PFSK-1 (cell line): Measurements from ENCODE around the gene COG1.

ENCODE experiments used
- FOXP2 ChIP-seq: optimal IDR thresholded peaks from 2 replicates; pipeline ENCODE3; 2011; ENCODE audit warnings: borderline replicate concordance, control low read depth, inconsistent platforms; ENCODE audit not compliant: insufficient read depth; ENCODE audit errors: extremely low read length, extremely low read depth
- POLR2AphosphoS5 ChIP-seq: IDR thresholded peaks from 2 replicates; pipeline ENCODE4 v1.6.1; 2012; ENCODE audit warnings: low read depth, mild to moderate bottlenecking, control low read depth, low read length, moderate library complexity
- SIN3A ChIP-seq: IDR thresholded peaks from 2 replicates; pipeline ENCODE4 v1.6.1; 2012; ENCODE audit warnings: mild to moderate bottlenecking, low read length, moderate library complexity, borderline replicate concordance; ENCODE audit not compliant: insufficient read depth
- TAF1 ChIP-seq: IDR thresholded peaks from 2 replicates; pipeline ENCODE4 v1.6.1; 2012; ENCODE audit warnings: low read length, control low read depth, borderline replicate concordance; ENCODE audit not compliant: insufficient read depth
- TF ChIP-seq, protein P1 (sequence below), 2 experiments: IDR thresholded peaks; 2 replicates each; pipeline versions ENCODE4 v1.6.1 to v1.8.0; 2011 to 2012; ENCODE audit warnings: low read depth in 2 of 2, low read length in 2 of 2, control low read depth in 1 of 2, inconsistent platforms in 1 of 2, mild to moderate bottlenecking in 1 of 2, moderate library complexity in 1 of 2; ENCODE audit not compliant: insufficient read depth in 1 of 2

COG1 gene

DNA sequence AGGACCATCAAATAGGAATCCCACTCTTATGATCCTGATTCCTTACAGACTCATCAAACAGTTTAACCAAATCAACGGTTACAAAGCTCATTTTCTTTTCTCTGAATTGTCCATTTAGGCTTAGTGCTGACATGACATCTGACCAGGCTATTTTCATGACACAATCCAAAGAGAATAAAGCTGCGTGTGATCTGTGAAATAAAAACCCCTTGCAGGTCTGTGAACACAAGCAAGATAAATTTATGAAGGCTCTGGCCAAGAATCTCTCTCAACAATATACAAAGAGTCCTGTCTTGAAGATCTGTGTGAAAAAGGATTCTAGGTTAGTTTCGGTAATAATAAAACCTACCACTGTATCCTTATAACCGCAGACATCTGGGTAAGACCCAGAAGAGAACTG, 22.0 kb downstream of the COG1 start:
- TF ChIP-seq, protein P1, sequence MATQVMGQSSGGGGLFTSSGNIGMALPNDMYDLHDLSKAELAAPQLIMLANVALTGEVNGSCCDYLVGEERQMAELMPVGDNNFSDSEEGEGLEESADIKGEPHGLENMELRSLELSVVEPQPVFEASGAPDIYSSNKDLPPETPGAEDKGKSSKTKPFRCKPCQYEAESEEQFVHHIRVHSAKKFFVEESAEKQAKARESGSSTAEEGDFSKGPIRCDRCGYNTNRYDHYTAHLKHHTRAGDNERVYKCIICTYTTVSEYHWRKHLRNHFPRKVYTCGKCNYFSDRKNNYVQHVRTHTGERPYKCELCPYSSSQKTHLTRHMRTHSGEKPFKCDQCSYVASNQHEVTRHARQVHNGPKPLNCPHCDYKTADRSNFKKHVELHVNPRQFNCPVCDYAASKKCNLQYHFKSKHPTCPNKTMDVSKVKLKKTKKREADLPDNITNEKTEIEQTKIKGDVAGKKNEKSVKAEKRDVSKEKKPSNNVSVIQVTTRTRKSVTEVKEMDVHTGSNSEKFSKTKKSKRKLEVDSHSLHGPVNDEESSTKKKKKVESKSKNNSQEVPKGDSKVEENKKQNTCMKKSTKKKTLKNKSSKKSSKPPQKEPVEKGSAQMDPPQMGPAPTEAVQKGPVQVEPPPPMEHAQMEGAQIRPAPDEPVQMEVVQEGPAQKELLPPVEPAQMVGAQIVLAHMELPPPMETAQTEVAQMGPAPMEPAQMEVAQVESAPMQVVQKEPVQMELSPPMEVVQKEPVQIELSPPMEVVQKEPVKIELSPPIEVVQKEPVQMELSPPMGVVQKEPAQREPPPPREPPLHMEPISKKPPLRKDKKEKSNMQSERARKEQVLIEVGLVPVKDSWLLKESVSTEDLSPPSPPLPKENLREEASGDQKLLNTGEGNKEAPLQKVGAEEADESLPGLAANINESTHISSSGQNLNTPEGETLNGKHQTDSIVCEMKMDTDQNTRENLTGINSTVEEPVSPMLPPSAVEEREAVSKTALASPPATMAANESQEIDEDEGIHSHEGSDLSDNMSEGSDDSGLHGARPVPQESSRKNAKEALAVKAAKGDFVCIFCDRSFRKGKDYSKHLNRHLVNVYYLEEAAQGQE (IDR thresholded peaks at IDR 0.05; ENCODE audit: insufficient read depth in 1 of 2, low read depth in 2 of 2, low read length in 2 of 2) = no peak
- no peak for TF ChIP-seq SIN3A
- no peak for TF ChIP-seq FOXP2
- no peak for TF ChIP-seq POLR2AphosphoS5
- no peak for TF ChIP-seq TAF1

DNA sequence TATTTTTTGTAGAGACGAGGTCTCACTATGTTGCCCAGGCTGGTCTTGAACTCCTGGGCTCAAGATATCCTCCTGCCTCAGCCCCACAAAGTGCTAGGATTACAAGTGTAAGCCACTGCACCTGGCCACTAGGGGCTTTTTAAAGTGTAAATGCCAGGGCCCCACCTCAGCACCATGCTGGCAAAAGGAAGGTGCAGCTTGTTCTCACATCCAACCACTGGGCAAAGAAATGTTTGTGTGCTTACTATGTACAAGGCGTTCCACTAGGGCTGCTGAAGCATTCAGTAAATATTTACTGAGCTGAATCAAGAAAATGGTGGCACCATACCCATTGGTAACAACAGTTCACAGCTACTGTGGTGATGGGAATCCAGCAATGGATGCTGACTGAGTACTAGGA, 22.6 kb downstream of the COG1 start:
- TF ChIP-seq POLR2AphosphoS5 = no peak
- TF ChIP-seq SIN3A = no peak
- TF ChIP-seq FOXP2 = no peak
- TF ChIP-seq TAF1 = no peak
- TF ChIP-seq, protein P1 (IDR thresholded peaks at IDR 0.05; ENCODE audit: insufficient read depth in 1 of 2, low read depth in 2 of 2, low read length in 2 of 2) = no peak

DNA sequence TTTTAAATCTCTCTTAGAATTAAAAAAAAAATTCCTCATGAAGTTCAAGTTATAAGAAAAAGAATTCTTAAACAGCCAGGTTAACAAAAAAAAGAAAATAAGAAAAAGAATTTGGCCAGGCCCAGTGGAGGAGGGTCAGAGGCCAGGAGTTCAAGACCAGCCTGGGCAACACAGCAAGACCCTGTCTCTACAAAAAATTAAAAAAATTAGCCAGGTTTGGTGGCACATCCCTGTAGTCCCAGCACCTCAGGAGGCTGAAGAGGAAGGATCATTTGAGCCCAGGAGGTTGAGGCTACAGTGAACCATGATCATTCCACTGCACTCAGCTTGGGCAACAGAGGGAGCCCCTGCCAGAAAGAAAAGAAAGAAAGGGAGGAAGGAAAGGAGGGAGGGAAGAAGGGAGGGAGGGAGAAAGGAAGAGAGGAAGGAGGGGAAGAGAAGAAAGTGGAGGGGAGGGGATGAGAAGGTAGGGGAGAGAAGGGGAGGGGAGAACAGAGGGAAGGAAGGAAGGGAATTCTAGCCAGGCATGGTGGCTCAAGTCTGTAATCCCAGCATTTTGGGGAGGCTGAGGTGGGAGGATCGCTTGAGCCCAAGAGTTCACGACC, 30.9 kb downstream of the COG1 start:
- TF ChIP-seq TAF1 (no peak), FOXP2 (no peak), SIN3A (no peak), POLR2AphosphoS5 (no peak)
- TF ChIP-seq, protein P1 (IDR thresholded peaks at IDR 0.05; ENCODE audit: insufficient read depth in 1 of 2, low read depth in 2 of 2, low read length in 2 of 2) = no peak

DNA sequence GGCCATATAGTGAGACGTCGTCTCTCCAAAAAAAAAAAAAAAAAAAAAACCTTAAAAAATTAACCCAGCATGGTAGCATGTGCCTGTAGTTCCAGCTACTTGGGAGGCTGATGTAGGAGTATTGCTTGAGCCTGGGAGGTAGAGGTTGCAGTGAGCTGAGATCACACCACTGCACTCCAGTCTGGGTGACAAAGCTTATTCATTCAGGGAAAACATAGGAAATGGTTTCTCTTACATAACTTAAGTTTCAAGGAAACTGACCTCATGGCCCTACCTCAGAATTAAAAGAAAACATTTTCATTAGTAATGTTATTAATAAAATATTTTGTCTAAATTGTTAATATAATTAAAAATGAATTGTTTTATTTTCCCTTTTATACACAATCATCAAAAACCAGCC, 31.4 kb downstream of the COG1 start:
- TF ChIP-seq, protein P1 (IDR thresholded peaks at IDR 0.05; ENCODE audit: insufficient read depth in 1 of 2, low read depth in 2 of 2, low read length in 2 of 2) = no peak
- TF ChIP-seq SIN3A (no peak), POLR2AphosphoS5 (no peak)

DNA sequence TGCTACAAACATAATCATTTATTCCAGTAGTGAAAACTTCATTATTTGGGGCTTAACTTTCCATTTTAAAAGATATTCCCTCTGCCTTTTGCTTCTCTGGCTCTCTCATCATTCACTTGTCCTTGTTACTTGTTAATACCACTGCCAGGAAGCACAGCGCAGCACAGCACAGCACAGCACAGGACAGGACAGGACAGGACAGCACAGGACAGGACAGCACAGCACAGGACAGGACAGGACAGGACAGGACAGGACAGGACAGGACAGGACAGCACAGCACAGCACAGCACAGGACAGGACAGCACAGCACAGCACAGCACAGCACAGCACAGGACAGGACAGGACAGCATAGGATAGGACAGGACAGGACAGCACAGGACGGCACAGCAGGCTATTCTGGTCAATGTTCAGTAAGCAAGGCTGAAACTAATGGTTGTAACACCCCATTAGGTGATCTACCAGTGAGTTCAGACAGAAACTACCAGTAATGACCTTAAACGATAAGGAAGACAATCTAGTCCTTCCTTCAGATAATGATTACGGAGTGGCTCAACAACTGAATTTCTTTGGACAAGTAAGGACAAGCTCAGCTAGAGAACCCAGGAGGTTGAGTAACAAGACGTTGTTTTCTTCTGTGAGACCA, 31.9 kb downstream of the COG1 start:
- TF ChIP-seq TAF1 (no peak), FOXP2 (no peak), POLR2AphosphoS5 (no peak), SIN3A (no peak)
- TF ChIP-seq, protein P1 (IDR thresholded peaks at IDR 0.05; ENCODE audit: insufficient read depth in 1 of 2, low read depth in 2 of 2, low read length in 2 of 2) = no peak
